Gastroesophageal sphincter (tissue), 4 donors: ENCODE results near the gene PRELID1. TPM values are rescaled to one million over a fixed set of nuclear protein-coding genes. Genes with fewer than 3 reads are reported as not detected.

ENCODE experiments used
- ATAC-seq: fragments of 150-250 bp; one replicate; pipeline ENCODE4 v1.9.1; 2016; ENCODE audit warnings: mild to moderate bottlenecking, moderate library complexity
- H3K27ac ChIP-seq, 4 donors: fragments of 200-600 bp; sonication (generic) in 3 of 4; 1 replicate in 3 of 4; 2 replicates in 1 of 4; pipeline ENCODE4 v1.5.1; 2016 to 2019
- H3K27me3 ChIP-seq: fragments of 200-600 bp; sonication (generic); one replicate; pipeline ENCODE4 v1.5.1; 2019
- H3K36me3 ChIP-seq, 2 donors: fragments of 200-600 bp; sonication (generic); one replicate each; pipeline ENCODE4 v1.5.1; 2019; ENCODE audit warnings: control low read depth in 1 of 2
- H3K4me1 ChIP-seq, 3 donors: fragments of 200-600 bp; sonication (generic); 1 replicate in 2 of 3; 2 replicates in 1 of 3; pipeline ENCODE4 v1.5.1; 2016 to 2019; ENCODE audit warnings: control low read depth in 2 of 3
- H3K4me3 ChIP-seq, 2 donors: fragments of 200-600 bp; sonication (generic); one replicate each; pipeline ENCODE4 v1.5.1; 2019; ENCODE audit warnings: mild to moderate bottlenecking in 1 of 2, moderate library complexity in 1 of 2
- H3K9me3 ChIP-seq, 3 donors: fragments of 200-600 bp; sonication (generic); one replicate each; pipeline ENCODE4 v1.5.1; 2017 to 2019; ENCODE audit warnings: control low read depth in 2 of 3
- EP300 ChIP-seq: sonication (generic); formaldehyde crosslinking; IDR thresholded peaks from one replicate; pipeline ENCODE4 v1.6.1; 2017; ENCODE audit warnings: antibody characterized with exemption, mild to moderate bottlenecking
- POLR2A ChIP-seq, 2 donors: fragments of 450-650 bp; IDR thresholded peaks; one replicate each; pipeline ENCODE4 v1.6.1; 2017; ENCODE audit warnings: antibody characterized with exemption in 2 of 2, mild to moderate bottlenecking in 2 of 2, moderate library complexity in 1 of 2
- POLR2AphosphoS5 ChIP-seq: sonication (generic); formaldehyde crosslinking; IDR thresholded peaks from one replicate; pipeline ENCODE4 v1.6.1; 2017; ENCODE audit warnings: antibody characterized with exemption
- WGBS, 2 donors: methylation state at CpG; one replicate each; pipeline ENCODE4 v1.1.5; 2018; ENCODE audit warnings: low coverage in 1 of 2; 5-methylcytosine and 5-hydroxymethylcytosine counted together
- total RNA-seq, 4 donors: library from RNA; depleted of rRNA; stranded (reverse); fragments of >200 nt; gene quantifications; one replicate each; pipeline ENCODE4 v1.1.0, GENCODE V29; 2016
- TF ChIP-seq, protein P1 (sequence below), 4 experiments: fragments of 200-600 bp in 2 of 4; fragments of 450-650 bp in 2 of 4; sonication (generic) in 1 of 4; IDR thresholded peaks; one replicate each; pipeline ENCODE4 v1.5.1; 2017 to 2019; ENCODE audit warnings: antibody characterized with exemption in 4 of 4, mild to moderate bottlenecking in 2 of 4, moderate library complexity in 2 of 4

Gene PRELID1
- total RNA-seq, 4 donors from 2014 or later = 60.4 to 97.5 (median 73.5) TPM

GRCh38 chr5:177293819-177294581 is 9.6 kb upstream of the PRELID1 start:
- peaks cover 0 to 15% (median 0%) of the 10 kb centered on the region in 3 donors for H3K4me1 ChIP-seq
- no peak overlapping the region for H3K4me3 ChIP-seq
- ATAC-seq = no peak
- H3K27me3 ChIP-seq = no peaks in the 10 kb centered on the region
- TF ChIP-seq, protein P1, sequence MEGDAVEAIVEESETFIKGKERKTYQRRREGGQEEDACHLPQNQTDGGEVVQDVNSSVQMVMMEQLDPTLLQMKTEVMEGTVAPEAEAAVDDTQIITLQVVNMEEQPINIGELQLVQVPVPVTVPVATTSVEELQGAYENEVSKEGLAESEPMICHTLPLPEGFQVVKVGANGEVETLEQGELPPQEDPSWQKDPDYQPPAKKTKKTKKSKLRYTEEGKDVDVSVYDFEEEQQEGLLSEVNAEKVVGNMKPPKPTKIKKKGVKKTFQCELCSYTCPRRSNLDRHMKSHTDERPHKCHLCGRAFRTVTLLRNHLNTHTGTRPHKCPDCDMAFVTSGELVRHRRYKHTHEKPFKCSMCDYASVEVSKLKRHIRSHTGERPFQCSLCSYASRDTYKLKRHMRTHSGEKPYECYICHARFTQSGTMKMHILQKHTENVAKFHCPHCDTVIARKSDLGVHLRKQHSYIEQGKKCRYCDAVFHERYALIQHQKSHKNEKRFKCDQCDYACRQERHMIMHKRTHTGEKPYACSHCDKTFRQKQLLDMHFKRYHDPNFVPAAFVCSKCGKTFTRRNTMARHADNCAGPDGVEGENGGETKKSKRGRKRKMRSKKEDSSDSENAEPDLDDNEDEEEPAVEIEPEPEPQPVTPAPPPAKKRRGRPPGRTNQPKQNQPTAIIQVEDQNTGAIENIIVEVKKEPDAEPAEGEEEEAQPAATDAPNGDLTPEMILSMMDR (IDR thresholded peaks at IDR 0.05) = no peak
- TF ChIP-seq POLR2A (IDR thresholded peaks at IDR 0.05) (no peak), EP300 (no peak), POLR2AphosphoS5 (no peak)
- WGBS, 2 donors = 91 to 100% methylated on average over 2 to 4 of the region's 12 CpGs
- no peaks in the 10 kb centered on the region for H3K9me3 ChIP-seq
- no peak overlapping the region for H3K27ac ChIP-seq
- peaks cover 0 to 90% of the 10 kb centered on the region in 2 donors for H3K36me3 ChIP-seq

DNA sequence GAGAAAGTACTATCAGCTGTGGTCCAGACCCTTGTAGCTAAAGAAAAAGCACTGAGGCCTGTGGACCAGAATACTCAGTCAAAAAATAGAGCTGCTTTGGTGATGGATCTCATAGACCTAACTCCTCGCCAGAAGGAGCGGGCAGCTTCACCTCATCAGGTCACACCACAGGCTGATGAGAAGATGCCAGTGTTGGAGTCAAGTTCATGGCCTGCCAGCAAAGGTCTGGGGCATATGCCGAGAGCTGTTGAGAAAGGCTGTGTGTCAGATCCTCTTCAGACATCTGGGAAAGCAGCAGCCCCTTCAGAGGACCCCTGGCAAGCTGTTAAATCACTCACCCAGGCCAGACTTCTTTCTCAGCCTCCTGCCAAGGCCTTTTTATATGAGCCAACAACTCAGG is 9.0 kb upstream of the PRELID1 start:
- Histone ChIP-seq H3K4me1 (peaks cover 0 to 17% (median under 1%) of the 10 kb centered on the region in 3 donors), H3K27me3 (no peaks in the 10 kb centered on the region), H3K36me3 (peaks cover 0 to 84% of the 10 kb centered on the region in 2 donors), H3K4me3 (no peak overlapping the region), H3K9me3 (no peaks in the 10 kb centered on the region), H3K27ac (no peak overlapping the region)
- TF ChIP-seq POLR2A (IDR thresholded peaks at IDR 0.05) (no peak), EP300 (no peak), POLR2AphosphoS5 (no peak)
- TF ChIP-seq, protein P1 (IDR thresholded peaks at IDR 0.05) = no peak
- no CpG with 5 or more reads among the region's 3 CpGs for WGBS, 2 donors
- no peak for ATAC-seq

- TF ChIP-seq POLR2A (IDR thresholded peaks at IDR 0.05) (no peak), POLR2AphosphoS5 (no peak), EP300 (no peak)
- TF ChIP-seq, protein P1 (IDR thresholded peaks at IDR 0.05) = no peak
- Histone ChIP-seq H3K27me3 (no peaks in the 10 kb centered on the region), H3K36me3 (peaks cover 0 to 71% of the 10 kb centered on the region in 2 donors), H3K4me1 (peaks cover 0 to 30% (median 13%) of the 10 kb centered on the region in 3 donors), H3K4me3 (no peak overlapping the region), H3K27ac (no peak overlapping the region), H3K9me3 (no peaks in the 10 kb centered on the region)
- 90% methylated on average over 5 of the region's 9 CpGs; no CpG with 5 or more reads in 1 of the 2 donors for WGBS, 2 donors
- no peak for ATAC-seq
These were observed 7.7 kb upstream of the PRELID1 start for GRCh38 chr5:177295924-177296323.

GRCh38 chr5:177296581-177296980 is 7.0 kb upstream of the PRELID1 start:
- Histone ChIP-seq H3K9me3 (no peaks in the 10 kb centered on the region), H3K27ac (no peak overlapping the region), H3K27me3 (no peaks in the 10 kb centered on the region), H3K4me1 (peaks cover 0 to 37% (median 20%) of the 10 kb centered on the region in 3 donors), H3K36me3 (peaks cover 0 to 70% of the 10 kb centered on the region in 2 donors), H3K4me3 (no peak overlapping the region)
- no peak for ATAC-seq
- WGBS, 2 donors = 54 to 72% methylated on average over 3 to 4 of the region's 4 CpGs
- TF ChIP-seq, protein P1 (IDR thresholded peaks at IDR 0.05) = no peak

- peaks cover 0 to 50% (median 33%) of the 10 kb centered on the region in 3 donors for H3K4me1 ChIP-seq
- TF ChIP-seq EP300 = no peak
- TF ChIP-seq, protein P1 (IDR thresholded peaks at IDR 0.05) = no peak
- TF ChIP-seq POLR2A (IDR thresholded peaks at IDR 0.05) = no peak
- TF ChIP-seq POLR2AphosphoS5 = no peak
- WGBS, 2 donors = 89 to 94% methylated on average over 2 of the region's 2 CpGs
These were observed 5.7 kb upstream of the PRELID1 start for GRCh38 chr5:177297922-177298321.

More at GRCh38 chr5:177297922-177298321, 5.7 kb upstream of the PRELID1 start:
- Histone ChIP-seq H3K9me3 (no peaks in the 10 kb centered on the region), H3K4me3 (no peak overlapping the region), H3K27ac (no peak overlapping the region), H3K27me3 (no peaks in the 10 kb centered on the region), H3K36me3 (peaks cover 0 to 57% of the 10 kb centered on the region in 2 donors)
- ATAC-seq = no peak
